Pancreas (tissue), 10 donors: ENCODE results near the gene CHST11. TPM values are rescaled to one million over a fixed set of nuclear protein-coding genes. Genes with fewer than 3 reads are reported as not detected.

Source experiments
- ATAC-seq, 4 donors: fragments of 200-7000 bp; cut with Tn5 transposase; one replicate each; pipeline versions ENCODE4 v1.8.0 to v1.9.1; 2020; ENCODE audit warnings: mild to moderate bottlenecking in 4 of 4, moderate library complexity in 4 of 4
- DNase-seq, 6 donors: peaks; one replicate each; pipeline ENCODE4 v3.0.0-alpha.2; 2020
- FAIRE-seq: peaks from 2 replicates; lab custom pipeline; 2012; peaks lifted over from hg19 to GRCh38; lab: Jason Lieb, UNC
- H3K27ac ChIP-seq, 4 donors: fragments of 200-600 bp; sonication (generic); 1 replicate in 3 of 4; 2 replicates in 1 of 4; pipeline versions ENCODE4 v1.5.0 to v1.8.0; 2020
- H3K27me3 ChIP-seq, 4 donors: fragments of 200-600 bp; one replicate each; pipeline ENCODE4 v1.8.0; 2021
- H3K36me3 ChIP-seq, 3 donors: fragments of 200-600 bp; sonication (generic) in 1 of 3; one replicate each; pipeline versions ENCODE4 v1.5.0 to v1.8.0; 2020 to 2021
- H3K4me1 ChIP-seq, 3 donors: fragments of 200-600 bp; one replicate each; pipeline ENCODE4 v1.8.0; 2021
- H3K4me3 ChIP-seq, 4 donors: fragments of 200-600 bp; sonication (generic) in 2 of 4; one replicate each; pipeline versions ENCODE4 v1.5.0 to v1.8.0; 2020 to 2021
- H3K9me3 ChIP-seq, 4 donors: fragments of 200-600 bp; one replicate each; pipeline ENCODE4 v1.8.0; 2021
- WGBS, 2 donors: extraction: QIAGEN DNeasy Blood & Tissue Kit; methylation state at CpG; one replicate each; pipeline ENCODE4 v1.1.7; 2013; 5-methylcytosine and 5-hydroxymethylcytosine counted together
- intact Hi-C, 3 donors: fragments of 100-400 bp; cut with DNase I; formaldehyde crosslinking; loops; one replicate each; pipeline versions ENCODE4 v1.11.1 to v1.14.2; 2022
- polyA plus RNA-seq, 2 donors: library from polyadenylated mRNA; stranded (reverse); fragments of 200-250 nt; gene quantifications; one replicate each; pipeline ENCODE4 v1.2.3, GENCODE V29; 2013
- total RNA-seq, 6 donors: library from RNA; stranded (reverse); fragmentation: NEBNext Ultra II Directional in 4 of 6; extraction: Animal tissue kit (Norgen Biotek cat#: 25700) in 4 of 6; gene quantifications; one replicate each; pipeline versions ENCODE4 v1.2.1 to v1.2.4, GENCODE V29; 2021 to 2023
- TF ChIP-seq, protein P1 (sequence below), 4 donors: fragments of 200-600 bp; sonication (generic) in 3 of 4; IDR thresholded peaks; one replicate each; pipeline versions ENCODE4 v1.5.0 to v1.8.0; 2021; ENCODE audit warnings: antibody characterized with exemption in 4 of 4
- donor health status: healthy with polysubstance abuse.
- donor health status: DM: no; HTN: no; CAD: no; lungs with moderate emphysema.
- donor health status: DM: no; HTN: no; CAD: no.
- donor health status: control.
- donor health status: control.
- donor health status: Bipolar disorder and iron deficiency.
- donor health status: DM: yes; HTN: yes; CAD: no.
- donor health status: DM: no; HTN: no; CAD: no.
- donor health status: DM: no; HTN: no; CAD: no.
- donor health status: DM: yes; HTN: yes; CAD: no.

CHST11 gene
- total and polyA plus RNA-seq, 8 donors = 1.1 to 14.8 (median 7.8) TPM

- intact Hi-C loops = no loop called here
- Histone ChIP-seq H3K27me3 (no peaks in the 10 kb centered on the region), H3K36me3 (no peaks in the 10 kb centered on the region), H3K27ac (peak overlapping the region in 2 of 4 donors; percentile 58 to 70), H3K4me1 (peaks cover 17 to 49% (median 29%) of the 10 kb centered on the region in 3 donors), H3K9me3 (no peaks in the 10 kb centered on the region), H3K4me3 (no peak overlapping the region)
- ATAC-seq = no peak
- 88 to 92% methylated on average over 6 of the region's 6 CpGs for WGBS, 2 donors
- no peak for FAIRE-seq
- DNase-seq = no peak
- TF ChIP-seq, protein P1, sequence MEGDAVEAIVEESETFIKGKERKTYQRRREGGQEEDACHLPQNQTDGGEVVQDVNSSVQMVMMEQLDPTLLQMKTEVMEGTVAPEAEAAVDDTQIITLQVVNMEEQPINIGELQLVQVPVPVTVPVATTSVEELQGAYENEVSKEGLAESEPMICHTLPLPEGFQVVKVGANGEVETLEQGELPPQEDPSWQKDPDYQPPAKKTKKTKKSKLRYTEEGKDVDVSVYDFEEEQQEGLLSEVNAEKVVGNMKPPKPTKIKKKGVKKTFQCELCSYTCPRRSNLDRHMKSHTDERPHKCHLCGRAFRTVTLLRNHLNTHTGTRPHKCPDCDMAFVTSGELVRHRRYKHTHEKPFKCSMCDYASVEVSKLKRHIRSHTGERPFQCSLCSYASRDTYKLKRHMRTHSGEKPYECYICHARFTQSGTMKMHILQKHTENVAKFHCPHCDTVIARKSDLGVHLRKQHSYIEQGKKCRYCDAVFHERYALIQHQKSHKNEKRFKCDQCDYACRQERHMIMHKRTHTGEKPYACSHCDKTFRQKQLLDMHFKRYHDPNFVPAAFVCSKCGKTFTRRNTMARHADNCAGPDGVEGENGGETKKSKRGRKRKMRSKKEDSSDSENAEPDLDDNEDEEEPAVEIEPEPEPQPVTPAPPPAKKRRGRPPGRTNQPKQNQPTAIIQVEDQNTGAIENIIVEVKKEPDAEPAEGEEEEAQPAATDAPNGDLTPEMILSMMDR (IDR thresholded peaks at IDR 0.05) = no peak
Observed at GRCh38 chr12:104670439-104671408, 214.0 kb downstream of the CHST11 start.

DNA sequence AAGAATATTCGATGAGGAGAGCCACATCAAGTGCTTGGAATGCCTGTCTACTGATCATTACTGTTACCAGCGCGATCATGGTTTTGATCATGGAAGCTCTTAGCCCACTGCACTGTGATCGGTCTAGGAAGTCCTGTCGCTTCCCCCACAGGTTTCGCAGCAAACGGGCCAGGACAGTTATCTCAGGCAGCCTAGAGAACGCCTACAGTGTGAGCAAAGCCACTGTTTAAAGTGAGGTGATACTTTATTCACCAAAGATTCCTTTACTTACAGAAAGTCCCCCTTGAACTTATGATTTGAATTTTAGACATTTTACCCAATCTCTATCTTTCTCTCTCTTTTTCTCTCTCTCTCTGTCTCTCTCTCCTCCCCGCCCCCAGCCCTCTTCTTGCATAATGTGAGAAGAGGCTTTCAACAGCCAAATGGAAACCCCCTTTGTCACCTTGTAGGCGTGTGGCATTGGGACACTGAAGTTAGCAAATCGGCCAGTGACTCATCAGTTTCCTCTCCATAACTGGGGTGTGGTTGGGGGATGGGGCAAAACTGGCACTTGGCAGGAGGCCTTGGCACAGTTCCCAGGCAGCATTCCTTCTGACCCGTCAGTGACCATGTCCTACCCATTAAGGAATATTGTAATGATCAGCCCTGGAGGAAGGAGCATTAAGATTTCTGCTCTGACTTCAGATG lies 214.8 kb downstream of the CHST11 start:
- Histone ChIP-seq H3K9me3 (no peaks in the 10 kb centered on the region), H3K27ac (peak overlapping the region in 2 of 4 donors; percentile 58 to 70), H3K4me3 (no peak overlapping the region), H3K4me1 (peaks cover 17 to 49% (median 25%) of the 10 kb centered on the region in 3 donors), H3K27me3 (no peaks in the 10 kb centered on the region), H3K36me3 (no peaks in the 10 kb centered on the region)
- intact Hi-C loops = no loop called here
- 63 to 67% methylated on average over 12 of the region's 12 CpGs for WGBS, 2 donors
- DNase-seq (peak; percentile 75 to 89 (median 82)), ATAC-seq (peak; percentile 25 to 71 (median 50)), FAIRE-seq (no peak)
- TF ChIP-seq, protein P1 (IDR thresholded peaks at IDR 0.05) = no peak

DNA sequence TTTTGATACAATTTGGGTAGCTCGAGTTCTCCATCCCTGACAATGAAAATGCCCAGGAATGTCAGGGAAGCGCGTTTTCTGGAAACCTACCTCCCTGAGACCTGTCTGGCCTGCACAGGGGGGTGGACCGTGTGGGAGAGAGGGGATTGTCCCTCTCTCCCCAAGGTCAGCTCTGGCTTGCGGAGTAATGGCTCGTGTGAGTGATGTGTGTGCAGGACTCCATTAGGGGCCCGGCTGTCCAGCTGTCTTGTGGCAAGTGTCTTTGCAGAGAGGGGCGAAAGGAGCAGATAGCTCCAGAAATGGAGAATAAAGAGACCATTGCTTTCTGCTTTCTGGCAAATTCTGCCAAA lies 215.3 kb downstream of the CHST11 start:
- Histone ChIP-seq H3K36me3 (no peaks in the 10 kb centered on the region), H3K27me3 (no peaks in the 10 kb centered on the region), H3K4me3 (no peak overlapping the region), H3K4me1 (peaks cover 13 to 49% (median 20%) of the 10 kb centered on the region in 3 donors), H3K27ac (peak overlapping the region in 2 of 4 donors; percentile 48 to 70), H3K9me3 (no peaks in the 10 kb centered on the region)
- DNase-seq (peak in 1 of 6 donors; percentile 31), ATAC-seq (peak in 1 of 4 donors; percentile 4), FAIRE-seq (no peak)
- intact Hi-C loops = no loop called here
- TF ChIP-seq, protein P1 (IDR thresholded peaks at IDR 0.05) = no peak
- 60 to 64% methylated on average over 8 of the region's 8 CpGs for WGBS, 2 donors

DNA sequence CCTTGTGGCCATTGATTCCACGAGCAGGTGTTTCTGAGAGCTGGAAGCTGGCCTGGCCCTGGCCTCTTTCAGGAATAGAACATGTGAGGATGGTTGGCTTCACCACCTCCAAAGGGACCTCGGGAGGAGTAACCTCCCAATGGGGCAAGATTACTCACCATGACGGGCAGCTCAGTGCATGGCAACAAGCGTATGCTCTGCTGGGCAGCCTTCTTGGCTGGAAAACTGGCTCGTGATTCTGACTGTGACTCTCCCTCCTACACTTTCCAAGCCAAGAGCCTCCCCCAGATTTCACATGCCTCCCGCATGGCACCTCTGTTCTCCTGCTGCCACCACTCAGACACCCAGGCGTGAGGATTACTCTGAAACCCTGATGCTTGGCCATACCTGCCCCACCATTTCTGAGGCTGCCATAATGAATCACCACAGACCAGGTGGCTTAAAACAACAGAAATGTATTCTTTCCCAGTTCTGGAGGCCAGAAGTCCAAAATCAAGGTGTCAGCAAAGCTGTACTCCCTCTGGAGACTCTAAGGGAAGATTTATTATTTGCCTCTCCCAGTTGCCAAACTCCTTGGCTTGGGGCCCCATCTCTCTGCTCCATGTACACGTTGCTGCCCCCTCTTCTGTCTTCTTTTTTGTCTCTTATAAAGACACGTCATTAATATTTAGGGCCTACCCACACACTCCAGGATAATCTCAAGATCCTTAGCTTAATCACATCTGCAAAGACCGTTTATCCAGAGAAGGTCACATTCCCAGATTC lies 215.9 kb downstream of the CHST11 start:
- 73 to 74% methylated on average over 10 of the region's 10 CpGs for WGBS, 2 donors
- ATAC-seq (peak in 2 of 4 donors; percentile 13 to 24), DNase-seq (peak in 2 of 6 donors; percentile 23 to 34), FAIRE-seq (no peak)
- Histone ChIP-seq H3K27ac (peak overlapping the region in 2 of 4 donors; percentile 48 to 70), H3K27me3 (no peaks in the 10 kb centered on the region), H3K4me3 (no peak overlapping the region), H3K4me1 (peaks cover 13 to 45% (median 20%) of the 10 kb centered on the region in 3 donors), H3K36me3 (no peaks in the 10 kb centered on the region), H3K9me3 (no peaks in the 10 kb centered on the region)
- intact Hi-C loops = no loop called here
- TF ChIP-seq, protein P1 (IDR thresholded peaks at IDR 0.05) = no peak
